Measurements from ENCODE around the gene WDR64. TPM values are rescaled to one million over a fixed set of nuclear protein-coding genes. Genes with fewer than 3 reads are reported as not detected.
"Not testable (repeated sequence)": the region's sequence is repeated elsewhere in the genome, so short reads cannot be mapped to it uniquely, and the experiment has no call there.

Gene WDR64
- polyA plus RNA-seq, 5 donors = 0.09 to 0.38 (median 0.22) TPM

GRCh38 chr1:241789061-241789460 is 137.0 kb downstream of the WDR64 start:
- no peak for DNase-seq

- no peak for DNase-seq
Observed at GRCh38 chr1:241799416-241799815, 147.3 kb downstream of the WDR64 start.

GRCh38 chr1:241800640-241801039 is 148.6 kb downstream of the WDR64 start:
- DNase-seq = no peak

GRCh38 chr1:241802863-241803262 is 150.8 kb downstream of the WDR64 start:
- DNase-seq = no peak

- DNase-seq = not testable (repeated sequence)
Observed at GRCh38 chr1:241804706-241805105, 152.6 kb downstream of the WDR64 start.

- peak in 1 of 2 donors; percentile 8 for DNase-seq
Observed at GRCh38 chr1:241808265-241808664, 156.2 kb downstream of the WDR64 start.

GRCh38 chr1:241810769-241811405 is 158.8 kb downstream of the WDR64 start:
- DNase-seq = no peak

- no peak for DNase-seq
Observed at GRCh38 chr1:241813768-241814320, 161.8 kb downstream of the WDR64 start.

- DNase-seq = no peak
Observed at GRCh38 chr1:241816008-241816407, 163.9 kb downstream of the WDR64 start.

GRCh38 chr1:241817331-241817792 is 165.3 kb downstream of the WDR64 start:
- DNase-seq = no peak

- DNase-seq = no peak
Observed at GRCh38 chr1:241817956-241818612, 166.0 kb downstream of the WDR64 start.

- no peak for DNase-seq
Observed at GRCh38 chr1:241819340-241819866, 167.3 kb downstream of the WDR64 start.

- no peak for DNase-seq
Observed at GRCh38 chr1:241821363-241821762, 169.3 kb downstream of the WDR64 start.

GRCh38 chr1:241822846-241823245 is 170.8 kb downstream of the WDR64 start:
- DNase-seq = no peak

GRCh38 chr1:241823925-241824324 is 171.8 kb downstream of the WDR64 start:
- no peak for DNase-seq

- DNase-seq = no peak
Observed at GRCh38 chr1:241825581-241825980, 173.5 kb downstream of the WDR64 start.

- not testable (repeated sequence) for DNase-seq
Observed at GRCh38 chr1:241826613-241827012, 174.5 kb downstream of the WDR64 start.

GRCh38 chr1:241827264-241827663 is 175.2 kb downstream of the WDR64 start:
- no peak for DNase-seq

- DNase-seq = no peak
Observed at GRCh38 chr1:241828463-241829021, 176.5 kb downstream of the WDR64 start.

- no peak for DNase-seq
Observed at GRCh38 chr1:241829468-241829867, 177.4 kb downstream of the WDR64 start.

GRCh38 chr1:241834733-241835377 is 182.8 kb downstream of the WDR64 start:
- peak; percentile 25 to 31 for DNase-seq

GRCh38 chr1:241836941-241837340 is 184.9 kb downstream of the WDR64 start:
- DNase-seq = no peak

Data from right lung (tissue), 5 donors.